HCT116 (cell line): Measurements from ENCODE around the gene SEC16A. TPM values are rescaled to one million over a fixed set of nuclear protein-coding genes. Genes with fewer than 3 reads are reported as not detected.

Experiments used
- ATAC-seq: fragments of 200-7000 bp; cut with Tn5 transposase; 2 replicates; pipeline ENCODE4 v1.9.1; 2020; ENCODE audit warnings: mild to moderate bottlenecking, moderate library complexity
- BruUV-seq: library from RNA; stranded (reverse); fragments of 400-500 nt; replicated peaks from 2 replicates; lab custom pipeline; 2021; lab: Mats Ljungman, UMichigan
- CTCF ChIA-PET: fragments of 300-600 bp; sonication (Branson Sonifier 250); formaldehyde crosslinking; loops from one replicate; lab custom pipeline; 2021; ENCODE audit warnings: antibody characterized with exemption; lab: Charles Lee
- POLR2A ChIA-PET: fragments of 300-600, 350-600 bp; sonication (Branson Sonifier 250); formaldehyde crosslinking; loops from one replicate; lab custom pipeline; 2021; ENCODE audit warnings: antibody characterized with exemption; lab: Charles Lee
- RAD21 ChIA-PET, 2 experiments: fragments of 300-600 bp; sonication (Branson Sonifier 250); formaldehyde crosslinking; loops; one replicate each; lab custom pipeline; 2023; ENCODE audit warnings: low total read pairs in 2 of 2; ENCODE audit not compliant: uncharacterized antibody in 2 of 2, unreplicated experiment in 2 of 2, low non-redundant PET in 1 of 2; lab: Charles Lee
- DNase-seq: peaks from one replicate; pipeline ENCODE4 v3.0.0-alpha.2; 2010; ENCODE audit warnings: low read depth, low spot score
- H2AFZ ChIP-seq: fragments of 200-600 bp; shearing (Covaris generic), sonication (generic); 2 replicates; pipeline ENCODE4 v1.6.1; 2017; ENCODE audit warnings: low read depth, mixed run types, mixed read lengths, antibody characterized with exemption, low read length; ENCODE audit not compliant: poor library complexity, severe bottlenecking
- H3K27ac ChIP-seq: 2 replicates; pipeline ENCODE4 v1.5.1; 2012; ENCODE audit warnings: low read depth, low read length
- H3K27me3 ChIP-seq: fragments of 200-600 bp; sonication (generic); 2 replicates; pipeline ENCODE4 v1.6.1; 2016; ENCODE audit warnings: mixed run types, low read length, mixed read lengths; ENCODE audit not compliant: insufficient read depth
- H3K36me3 ChIP-seq, 2 experiments: fragments of 200-500 bp in 1 of 2; fragments of 200-600 bp in 1 of 2; sonication (Bioruptor generic) in 1 of 2; sonication (generic) in 1 of 2; 2 replicates each; pipeline versions ENCODE4 v1.5.1 to v1.6.1; 2014 to 2016; ENCODE audit warnings: low read length in 2 of 2, inconsistent platforms in 1 of 2, mixed read lengths in 1 of 2, mixed run types in 1 of 2; ENCODE audit not compliant: insufficient read depth in 2 of 2, control insufficient read depth in 1 of 2
- H3K4me1 ChIP-seq, 2 experiments: fragments of 200-600 bp in 1 of 2; sonication (generic) in 1 of 2; 2 replicates each; pipeline versions ENCODE4 v1.5.1 to v1.6.1; 2012 to 2017; ENCODE audit warnings: low read length in 2 of 2, inconsistent platforms in 1 of 2, mild to moderate bottlenecking in 1 of 2, mixed read lengths in 1 of 2, mixed run types in 1 of 2, moderate library complexity in 1 of 2; ENCODE audit not compliant: insufficient read depth in 2 of 2, control insufficient read depth in 1 of 2
- H3K4me2 ChIP-seq: fragments of 200-600 bp; sonication (generic); 2 replicates; pipeline ENCODE4 v1.6.1; 2017; ENCODE audit warnings: mixed run types, low read length, mixed read lengths
- H3K4me3 ChIP-seq, 2 experiments: fragments of 200-600 bp in 1 of 2; sonication (generic) in 1 of 2; replicated peaks in 1 of 2; 2 replicates each; pipeline ENCODE4 v1.5.1; 2011 to 2016; ENCODE audit warnings: low read length in 2 of 2, control low read depth in 1 of 2, low read depth in 1 of 2, mild to moderate bottlenecking in 1 of 2, mixed read lengths in 1 of 2, mixed run types in 1 of 2
- H3K79me2 ChIP-seq: fragments of 200-600 bp; sonication (generic); 2 replicates; pipeline ENCODE4 v1.6.1; 2017; ENCODE audit warnings: mild to moderate bottlenecking, mixed run types, low read length, moderate library complexity, mixed read lengths; ENCODE audit not compliant: insufficient read depth
- H3K9ac ChIP-seq: fragments of 200-600 bp; sonication (generic); 2 replicates; pipeline ENCODE4 v1.6.1; 2016; ENCODE audit warnings: low read length, mixed read lengths
- H3K9me2 ChIP-seq: fragments of 200-600 bp; sonication (generic), shearing (Covaris generic); 2 replicates; pipeline ENCODE4 v1.6.1; 2017; ENCODE audit warnings: mixed run types, mild to moderate bottlenecking, moderate library complexity; ENCODE audit not compliant: insufficient read depth
- H3K9me3 ChIP-seq, 2 experiments: fragments of 200-500 bp in 1 of 2; fragments of 200-600 bp in 1 of 2; sonication (Bioruptor generic) in 1 of 2; sonication (generic) in 1 of 2; 2 replicates each; pipeline ENCODE4 v1.6.1; 2014 to 2017; ENCODE audit warnings: low read length in 2 of 2, mixed read lengths in 2 of 2, inconsistent platforms in 1 of 2, low read depth in 1 of 2, mild to moderate bottlenecking in 1 of 2, mixed run types in 1 of 2, moderate library complexity in 1 of 2; ENCODE audit not compliant: control insufficient read depth in 1 of 2, insufficient read depth in 1 of 2
- H4K20me1 ChIP-seq: fragments of 200-600 bp; sonication (generic), shearing (Covaris generic); 2 replicates; pipeline ENCODE4 v1.6.1; 2017; ENCODE audit warnings: mixed run types, mild to moderate bottlenecking, moderate library complexity; ENCODE audit not compliant: insufficient read depth
- ATF3 ChIP-seq: IDR thresholded peaks from 2 replicates; pipeline ENCODE4 v1.6.1; 2012
- CBX3 ChIP-seq: IDR thresholded peaks from 2 replicates; pipeline ENCODE4 v1.6.1; 2012; ENCODE audit warnings: low read depth
- CEBPB ChIP-seq: IDR thresholded peaks from 2 replicates; pipeline ENCODE4 v1.6.1; 2012; ENCODE audit warnings: low read depth
- CTCF ChIP-seq, 3 experiments: fragments of 200-600 bp in 1 of 3; sonication (generic) in 1 of 3; IDR thresholded peaks in 2 of 3; conservative IDR thresholded peaks in 1 of 3; 2 replicates each; pipeline ENCODE4 v1.5.1; 2012 to 2017; ENCODE audit warnings: low read depth in 2 of 3, low read length in 2 of 3, antibody characterized with exemption in 1 of 3, borderline replicate concordance in 1 of 3, control low read depth in 1 of 3, mild to moderate bottlenecking in 1 of 3, mixed read lengths in 1 of 3, mixed run types in 1 of 3, moderate library complexity in 1 of 3; ENCODE audit not compliant: insufficient read depth in 1 of 3
- EGR1 ChIP-seq: IDR thresholded peaks from 2 replicates; pipeline ENCODE4 v1.6.1; 2012; ENCODE audit warnings: low read depth
- ELF1 ChIP-seq: IDR thresholded peaks from 2 replicates; pipeline ENCODE4 v1.6.1; 2012; ENCODE audit warnings: low read depth, borderline replicate concordance
- EZH2 ChIP-seq: fragments of 200-600 bp; sonication (generic); IDR thresholded peaks from 2 replicates; pipeline ENCODE4 v1.6.1; 2017; ENCODE audit warnings: antibody characterized with exemption, mixed run types
- FOSL1 ChIP-seq: IDR thresholded peaks from 2 replicates; pipeline ENCODE4 v1.6.1; 2012; ENCODE audit warnings: low read depth
- JUND ChIP-seq: IDR thresholded peaks from 2 replicates; pipeline ENCODE4 v1.6.1; 2012
- POLR2A ChIP-seq: IDR thresholded peaks from 2 replicates; pipeline ENCODE4 v1.7.0; 2011; ENCODE audit warnings: borderline replicate concordance; ENCODE audit not compliant: insufficient read depth, insufficient read length; ENCODE audit errors: extremely low read depth
- RAD21 ChIP-seq: IDR thresholded peaks from 2 replicates; pipeline ENCODE4 v1.6.1; 2012; ENCODE audit warnings: low read depth, mild to moderate bottlenecking
- SP1 ChIP-seq: IDR thresholded peaks from 2 replicates; pipeline ENCODE4 v1.6.1; 2012; ENCODE audit warnings: low read depth
- SRF ChIP-seq: IDR thresholded peaks from 2 replicates; pipeline ENCODE4 v1.6.1; 2012; ENCODE audit warnings: low read depth
- TCF7L2 ChIP-seq: IDR thresholded peaks from 2 replicates; pipeline ENCODE4 v1.7.0; 2011; ENCODE audit warnings: borderline replicate concordance, inconsistent platforms; ENCODE audit not compliant: insufficient read depth, insufficient read length; ENCODE audit errors: extremely low read depth
- YY1 ChIP-seq: IDR thresholded peaks from 2 replicates; pipeline ENCODE4 v1.6.1; 2011; ENCODE audit warnings: low read length, low read depth, moderate library complexity, mild to moderate bottlenecking; ENCODE audit not compliant: insufficient replicate concordance; ENCODE audit errors: extremely low read depth
- ZBTB33 ChIP-seq: IDR thresholded peaks from 2 replicates; pipeline ENCODE4 v1.6.1; 2011; ENCODE audit warnings: mild to moderate bottlenecking, low read length, moderate library complexity; ENCODE audit not compliant: insufficient replicate concordance; ENCODE audit errors: extremely low read depth
- ZFX ChIP-seq: fragments of 450-650 bp; IDR thresholded peaks from 2 replicates; pipeline ENCODE4 v1.6.1; 2017
- intact Hi-C: fragments of 100-400 bp; cut with micrococcal nuclease; formaldehyde crosslinking; loops from 2 replicates; pipeline ENCODE4 v1.10.0; 2022
- total RNA-seq: library from RNA; stranded (reverse); gene quantifications from one replicate; pipeline ENCODE4 v1.2.1, GENCODE V29; 2021; ENCODE audit not compliant: unreplicated experiment
- TF ChIP-seq, protein P1 (sequence below): IDR thresholded peaks from 2 replicates; pipeline ENCODE4 v1.6.1; 2012
- TF ChIP-seq, protein P2 (sequence below): IDR thresholded peaks from 2 replicates; pipeline ENCODE4 v1.6.1; 2012; ENCODE audit warnings: low read depth

The SEC16A gene
- total RNA-seq, 1 experiment from 2014 or later, result 49.8 TPM

DNA sequence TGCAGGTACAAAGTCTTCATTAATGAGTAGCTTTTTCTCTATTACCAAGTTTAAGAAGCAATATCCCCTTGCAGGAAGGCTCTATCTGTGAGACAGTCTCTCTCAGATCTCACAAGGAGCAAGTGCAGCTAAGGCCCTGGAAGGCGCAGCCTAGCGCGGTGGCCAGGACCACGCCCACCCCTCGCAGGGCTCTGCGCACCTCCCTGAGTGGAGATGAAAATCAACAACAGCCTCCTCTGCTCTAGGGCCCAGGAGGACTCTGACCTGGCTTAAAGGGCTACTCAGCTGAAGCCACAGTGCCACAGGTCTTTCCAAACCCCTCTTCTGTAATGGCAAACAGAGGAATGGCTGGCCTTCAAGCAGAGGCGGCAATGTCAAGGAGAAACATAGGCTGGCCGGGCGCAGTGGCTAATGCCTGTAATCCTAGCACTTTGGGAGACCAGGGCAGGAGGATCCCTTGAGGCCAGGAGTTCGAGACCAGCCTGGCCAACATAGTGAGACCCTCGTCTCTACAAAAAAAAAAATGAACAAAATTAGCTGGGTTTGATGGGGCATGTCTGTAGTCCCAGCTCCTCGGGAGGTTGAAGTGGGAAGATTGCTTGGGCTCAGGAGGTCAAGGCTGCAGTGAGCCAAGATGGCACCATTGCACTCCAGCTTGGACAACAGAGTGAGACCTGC is 11.9 kb downstream of the SEC16A start:
- Histone ChIP-seq H3K9me3 (no peaks in the 10 kb centered on the region), H3K36me3 (peaks cover 56 to 71% of the 10 kb centered on the region in 2 experiments), H3K9ac (no peak overlapping the region), H3K27ac (no peak overlapping the region), H3K4me1 (no peaks in the 10 kb centered on the region), H3K79me2 (peaks cover 71% of the 10 kb centered on the region), H3K4me2 (no peak overlapping the region), H3K9me2 (no peaks in the 10 kb centered on the region), H3K27me3 (no peaks in the 10 kb centered on the region), H2AFZ (no peak overlapping the region), H3K4me3 (no peak overlapping the region), H4K20me1 (no peaks in the 10 kb centered on the region)
- DNase-seq, result no peak
- BruUV-seq, result no TSS peak
- ChIA-PET POLR2A (no interaction called here), RAD21 (no interaction called here), CTCF (no interaction called here)
- TF ChIP-seq RAD21 (no peak), EGR1 (no peak), SRF (no peak), CTCF (IDR thresholded peaks at IDR 0.05 in 2 of 3, conservative IDR thresholded peaks at IDR 0.05 in 1 of 3; ENCODE audit: borderline replicate concordance in 1 of 3, insufficient read depth in 1 of 3, low read depth in 2 of 3, low read length in 2 of 3) (no peak), TCF7L2 (no peak), POLR2A (no peak), ZBTB33 (no peak), FOSL1 (no peak), EZH2 (no peak), JUND (no peak), YY1 (no peak), CBX3 (no peak), ATF3 (no peak), ELF1 (no peak), CEBPB (no peak), ZFX (no peak), SP1 (no peak)
- TF ChIP-seq, protein P1, sequence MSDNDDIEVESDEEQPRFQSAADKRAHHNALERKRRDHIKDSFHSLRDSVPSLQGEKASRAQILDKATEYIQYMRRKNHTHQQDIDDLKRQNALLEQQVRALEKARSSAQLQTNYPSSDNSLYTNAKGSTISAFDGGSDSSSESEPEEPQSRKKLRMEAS, result no peak
- TF ChIP-seq, protein P2, sequence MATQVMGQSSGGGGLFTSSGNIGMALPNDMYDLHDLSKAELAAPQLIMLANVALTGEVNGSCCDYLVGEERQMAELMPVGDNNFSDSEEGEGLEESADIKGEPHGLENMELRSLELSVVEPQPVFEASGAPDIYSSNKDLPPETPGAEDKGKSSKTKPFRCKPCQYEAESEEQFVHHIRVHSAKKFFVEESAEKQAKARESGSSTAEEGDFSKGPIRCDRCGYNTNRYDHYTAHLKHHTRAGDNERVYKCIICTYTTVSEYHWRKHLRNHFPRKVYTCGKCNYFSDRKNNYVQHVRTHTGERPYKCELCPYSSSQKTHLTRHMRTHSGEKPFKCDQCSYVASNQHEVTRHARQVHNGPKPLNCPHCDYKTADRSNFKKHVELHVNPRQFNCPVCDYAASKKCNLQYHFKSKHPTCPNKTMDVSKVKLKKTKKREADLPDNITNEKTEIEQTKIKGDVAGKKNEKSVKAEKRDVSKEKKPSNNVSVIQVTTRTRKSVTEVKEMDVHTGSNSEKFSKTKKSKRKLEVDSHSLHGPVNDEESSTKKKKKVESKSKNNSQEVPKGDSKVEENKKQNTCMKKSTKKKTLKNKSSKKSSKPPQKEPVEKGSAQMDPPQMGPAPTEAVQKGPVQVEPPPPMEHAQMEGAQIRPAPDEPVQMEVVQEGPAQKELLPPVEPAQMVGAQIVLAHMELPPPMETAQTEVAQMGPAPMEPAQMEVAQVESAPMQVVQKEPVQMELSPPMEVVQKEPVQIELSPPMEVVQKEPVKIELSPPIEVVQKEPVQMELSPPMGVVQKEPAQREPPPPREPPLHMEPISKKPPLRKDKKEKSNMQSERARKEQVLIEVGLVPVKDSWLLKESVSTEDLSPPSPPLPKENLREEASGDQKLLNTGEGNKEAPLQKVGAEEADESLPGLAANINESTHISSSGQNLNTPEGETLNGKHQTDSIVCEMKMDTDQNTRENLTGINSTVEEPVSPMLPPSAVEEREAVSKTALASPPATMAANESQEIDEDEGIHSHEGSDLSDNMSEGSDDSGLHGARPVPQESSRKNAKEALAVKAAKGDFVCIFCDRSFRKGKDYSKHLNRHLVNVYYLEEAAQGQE, result no peak
- no peak for ATAC-seq
- intact Hi-C loops, result no loop called here
